PFSK-1 (cell line): ENCODE results near the gene PPM1F.

Experiments
- REST ChIP-seq, 2 experiments: IDR thresholded peaks; 2 replicates each; pipeline versions ENCODE4 v1.6.1 to v1.8.0; 2011 to 2012; ENCODE audit warnings: low read depth in 2 of 2, low read length in 2 of 2, control low read depth in 1 of 2, inconsistent platforms in 1 of 2, mild to moderate bottlenecking in 1 of 2, moderate library complexity in 1 of 2; ENCODE audit not compliant: insufficient read depth in 1 of 2
- TAF1 ChIP-seq: IDR thresholded peaks from 2 replicates; pipeline ENCODE4 v1.6.1; 2012; ENCODE audit warnings: low read length, control low read depth, borderline replicate concordance; ENCODE audit not compliant: insufficient read depth

- TF ChIP-seq TAF1 (no peak), REST (IDR thresholded peaks at IDR 0.05; ENCODE audit: insufficient read depth in 1 of 2, low read depth in 2 of 2, low read length in 2 of 2) (no peak)
Measured at GRCh38 chr22:21945453-21946261, 7.0 kb downstream of the PPM1F start.
